Measurements from ENCODE around the gene KIF1A.
"Not testable (repeated sequence)": the region's sequence is repeated elsewhere in the genome, so short reads cannot be mapped to it uniquely, and the experiment has no call there.

The KIF1A gene

GRCh38 chr2:240784629-240785423 lies 35.2 kb downstream of the KIF1A start:
- H3K9me3 ChIP-seq (ENCODE audit: control insufficient read depth, low read length) = no peaks in the 10 kb centered on the region
- H3K27me3 ChIP-seq (ENCODE audit: control insufficient read depth, insufficient read depth, low read length) = peaks cover 4% of the 10 kb centered on the region
- no peaks in the 10 kb centered on the region for H3K36me3 ChIP-seq (ENCODE audit: control insufficient read depth, insufficient read depth, low read length)
- H3K9ac ChIP-seq (ENCODE audit: low read length) = no peak overlapping the region
- H3K4me3 ChIP-seq (ENCODE audit: low read length) = no peak overlapping the region
- H3K4me1 ChIP-seq (ENCODE audit: control insufficient read depth, insufficient read depth, low read length) = no peaks in the 10 kb centered on the region

GRCh38 chr2:240783819-240784621 lies 36.0 kb downstream of the KIF1A start:
- H3K36me3 ChIP-seq (ENCODE audit: control insufficient read depth, insufficient read depth, low read length) = no peaks in the 10 kb centered on the region
- no peaks in the 10 kb centered on the region for H3K9me3 ChIP-seq (ENCODE audit: control insufficient read depth, low read length)
- no peak overlapping the region for H3K4me3 ChIP-seq (ENCODE audit: low read length)
- H3K4me1 ChIP-seq (ENCODE audit: control insufficient read depth, insufficient read depth, low read length) = no peaks in the 10 kb centered on the region
- H3K27me3 ChIP-seq (ENCODE audit: control insufficient read depth, insufficient read depth, low read length) = peaks cover 4% of the 10 kb centered on the region
- H3K9ac ChIP-seq (ENCODE audit: low read length) = no peak overlapping the region

- Histone ChIP-seq H3K4me1 (ENCODE audit: control insufficient read depth, insufficient read depth, low read length) (no peaks in the 10 kb centered on the region), H3K9me3 (ENCODE audit: control insufficient read depth, low read length) (no peaks in the 10 kb centered on the region), H3K4me3 (ENCODE audit: low read length) (no peak overlapping the region), H3K36me3 (ENCODE audit: control insufficient read depth, insufficient read depth, low read length) (no peaks in the 10 kb centered on the region), H3K27me3 (ENCODE audit: control insufficient read depth, insufficient read depth, low read length) (peaks cover 4% of the 10 kb centered on the region), H3K9ac (ENCODE audit: low read length) (no peak overlapping the region)
These were observed 36.9 kb downstream of the KIF1A start for GRCh38 chr2:240782886-240783818.

- Histone ChIP-seq H3K4me1 (ENCODE audit: control insufficient read depth, insufficient read depth, low read length) (no peaks in the 10 kb centered on the region), H3K4me3 (ENCODE audit: low read length) (no peak overlapping the region), H3K9me3 (ENCODE audit: control insufficient read depth, low read length) (no peaks in the 10 kb centered on the region), H3K36me3 (ENCODE audit: control insufficient read depth, insufficient read depth, low read length) (no peaks in the 10 kb centered on the region), H3K9ac (ENCODE audit: low read length) (no peak overlapping the region), H3K27me3 (ENCODE audit: control insufficient read depth, insufficient read depth, low read length) (peaks cover 4% of the 10 kb centered on the region)
These were observed 37.7 kb downstream of the KIF1A start for GRCh38 chr2:240782221-240782885.

- Histone ChIP-seq H3K9me3 (ENCODE audit: control insufficient read depth, low read length) (no peaks in the 10 kb centered on the region), H3K9ac (ENCODE audit: low read length) (no peak overlapping the region), H3K36me3 (ENCODE audit: control insufficient read depth, insufficient read depth, low read length) (no peaks in the 10 kb centered on the region), H3K4me3 (ENCODE audit: low read length) (no peak overlapping the region), H3K27me3 (ENCODE audit: control insufficient read depth, insufficient read depth, low read length) (peaks cover 4% of the 10 kb centered on the region), H3K4me1 (ENCODE audit: control insufficient read depth, insufficient read depth, low read length) (no peaks in the 10 kb centered on the region)
These were observed 38.4 kb downstream of the KIF1A start for GRCh38 chr2:240781471-240782220.

- no peaks in the 10 kb centered on the region for H3K9me3 ChIP-seq (ENCODE audit: control insufficient read depth, low read length)
- no peaks in the 10 kb centered on the region for H3K36me3 ChIP-seq (ENCODE audit: control insufficient read depth, insufficient read depth, low read length)
- no peak overlapping the region for H3K9ac ChIP-seq (ENCODE audit: low read length)
- no peak overlapping the region for H3K4me3 ChIP-seq (ENCODE audit: low read length)
- H3K27me3 ChIP-seq (ENCODE audit: control insufficient read depth, insufficient read depth, low read length) = peaks cover 4% of the 10 kb centered on the region
- H3K4me1 ChIP-seq (ENCODE audit: control insufficient read depth, insufficient read depth, low read length) = no peaks in the 10 kb centered on the region
These were observed 39.9 kb downstream of the KIF1A start for GRCh38 chr2:240780023-240780700.

- H3K4me1 ChIP-seq (ENCODE audit: control insufficient read depth, insufficient read depth, low read length); H3K27me3 ChIP-seq (ENCODE audit: control insufficient read depth, insufficient read depth, low read length); H3K36me3 ChIP-seq (ENCODE audit: control insufficient read depth, insufficient read depth, low read length); H3K9me3 ChIP-seq (ENCODE audit: control insufficient read depth, low read length); H3K4me3 ChIP-seq (ENCODE audit: low read length); H3K9ac ChIP-seq (ENCODE audit: low read length): not testable (repeated sequence)
These were observed 40.7 kb downstream of the KIF1A start for GRCh38 chr2:240779250-240779832.

GRCh38 chr2:240778426-240778825 lies 41.6 kb downstream of the KIF1A start:
- no peak overlapping the region for H3K4me3 ChIP-seq (ENCODE audit: low read length)
- H3K9me3 ChIP-seq (ENCODE audit: control insufficient read depth, low read length) = no peaks in the 10 kb centered on the region
- H3K36me3 ChIP-seq (ENCODE audit: control insufficient read depth, insufficient read depth, low read length) = no peaks in the 10 kb centered on the region
- H3K27me3 ChIP-seq (ENCODE audit: control insufficient read depth, insufficient read depth, low read length) = peaks cover 4% of the 10 kb centered on the region
- H3K9ac ChIP-seq (ENCODE audit: low read length) = no peak overlapping the region
- H3K4me1 ChIP-seq (ENCODE audit: control insufficient read depth, insufficient read depth, low read length) = no peaks in the 10 kb centered on the region

- no peaks in the 10 kb centered on the region for H3K9me3 ChIP-seq (ENCODE audit: control insufficient read depth, low read length)
- H3K36me3 ChIP-seq (ENCODE audit: control insufficient read depth, insufficient read depth, low read length) = no peaks in the 10 kb centered on the region
- no peak overlapping the region for H3K4me3 ChIP-seq (ENCODE audit: low read length)
- H3K4me1 ChIP-seq (ENCODE audit: control insufficient read depth, insufficient read depth, low read length) = no peaks in the 10 kb centered on the region
- H3K27me3 ChIP-seq (ENCODE audit: control insufficient read depth, insufficient read depth, low read length) = peaks cover 4% of the 10 kb centered on the region
- H3K9ac ChIP-seq (ENCODE audit: low read length) = no peak overlapping the region
These were observed 42.4 kb downstream of the KIF1A start for GRCh38 chr2:240777456-240778212.

- H3K36me3 ChIP-seq (ENCODE audit: control insufficient read depth, insufficient read depth, low read length) = no peaks in the 10 kb centered on the region
- peaks cover 4% of the 10 kb centered on the region for H3K27me3 ChIP-seq (ENCODE audit: control insufficient read depth, insufficient read depth, low read length)
- H3K9me3 ChIP-seq (ENCODE audit: control insufficient read depth, low read length) = no peaks in the 10 kb centered on the region
- no peak overlapping the region for H3K9ac ChIP-seq (ENCODE audit: low read length)
- no peaks in the 10 kb centered on the region for H3K4me1 ChIP-seq (ENCODE audit: control insufficient read depth, insufficient read depth, low read length)
- no peak overlapping the region for H3K4me3 ChIP-seq (ENCODE audit: low read length)
These were observed 44.1 kb downstream of the KIF1A start for GRCh38 chr2:240775905-240776304.
